T-helper 22 cell (primary cell): ENCODE measurements around the gene LSP1.
"Not testable (repeated sequence)": the region's sequence is repeated elsewhere in the genome, so short reads cannot be mapped to it uniquely, and the experiment has no call there.

Experiments used
- DNase-seq: peaks from one replicate; pipeline ENCODE4 v3.0.0-alpha.2; 2020; ENCODE audit warnings: low read depth

LSP1 gene

GRCh38 chr11:1928470-1928890, 75.6 kb downstream of the LSP1 start:
- no peak for DNase-seq

GRCh38 chr11:1928891-1929541, 76.1 kb downstream of the LSP1 start:
- DNase-seq = no peak

GRCh38 chr11:1929621-1930461, 77.0 kb downstream of the LSP1 start:
- no peak for DNase-seq

GRCh38 chr11:1930462-1930830, 77.6 kb downstream of the LSP1 start:
- DNase-seq = no peak

- no peak for DNase-seq
Observed at GRCh38 chr11:1931341-1932104, 78.6 kb downstream of the LSP1 start.

GRCh38 chr11:1932105-1932480, 79.2 kb downstream of the LSP1 start:
- no peak for DNase-seq

- no peak for DNase-seq
Observed at GRCh38 chr11:1932681-1933080, 79.8 kb downstream of the LSP1 start.

- DNase-seq = no peak
Observed at GRCh38 chr11:1933416-1934334, 80.8 kb downstream of the LSP1 start.

GRCh38 chr11:1934335-1935155, 81.7 kb downstream of the LSP1 start:
- no peak for DNase-seq

GRCh38 chr11:1935156-1936071, 82.5 kb downstream of the LSP1 start:
- no peak for DNase-seq

GRCh38 chr11:1936072-1936780, 83.3 kb downstream of the LSP1 start:
- no peak for DNase-seq

- no peak for DNase-seq
Observed at GRCh38 chr11:1936781-1937615, 84.1 kb downstream of the LSP1 start.

- DNase-seq = no peak
Observed at GRCh38 chr11:1937616-1938342, 84.9 kb downstream of the LSP1 start.

- no peak for DNase-seq
Observed at GRCh38 chr11:1938343-1939005, 85.6 kb downstream of the LSP1 start.

- DNase-seq = no peak
Observed at GRCh38 chr11:1939006-1939625, 86.2 kb downstream of the LSP1 start.

- DNase-seq = not testable (repeated sequence)
Observed at GRCh38 chr11:1939788-1940187, 86.9 kb downstream of the LSP1 start.
